Effector memory CD4-positive, alpha-beta T cell (primary cell): ENCODE measurements around the gene NXPH3.

Experiments used
- DNase-seq, 3 donors: peaks; one replicate each; pipeline ENCODE4 v3.0.0-alpha.2; 2020
- H3K27ac ChIP-seq: 2 replicates; pipeline ENCODE4 v1.7.0; 2013; ENCODE audit warnings: mild to moderate bottlenecking, low read length, moderate library complexity; ENCODE audit not compliant: insufficient read depth, poor library complexity, severe bottlenecking
- H3K27me3 ChIP-seq: replicated peaks from 2 replicates; pipeline ENCODE4 v1.7.0; 2013; ENCODE audit warnings: mild to moderate bottlenecking, low read length; ENCODE audit not compliant: insufficient read depth, control insufficient read depth, poor library complexity, severe bottlenecking
- H3K36me3 ChIP-seq: 2 replicates; pipeline ENCODE4 v1.7.0; 2013; ENCODE audit warnings: mild to moderate bottlenecking, low read length, moderate library complexity; ENCODE audit not compliant: control insufficient read depth, insufficient read depth
- H3K4me1 ChIP-seq: 2 replicates; pipeline ENCODE4 v1.7.0; 2013; ENCODE audit warnings: low read length, mild to moderate bottlenecking; ENCODE audit not compliant: control insufficient read depth, insufficient read depth, poor library complexity, severe bottlenecking
- H3K4me3 ChIP-seq: 2 replicates; pipeline ENCODE4 v1.7.0; 2013; ENCODE audit warnings: low read length, low read depth, mild to moderate bottlenecking; ENCODE audit not compliant: insufficient read depth, poor library complexity, severe bottlenecking
- H3K9me3 ChIP-seq: 2 replicates; pipeline ENCODE4 v1.7.0; 2013; ENCODE audit warnings: mild to moderate bottlenecking, low read length, moderate library complexity; ENCODE audit not compliant: control insufficient read depth

NXPH3 gene

GRCh38 chr17:49581648-49581998 lies 6.0 kb downstream of the NXPH3 start:
- no peak overlapping the region for H3K27ac ChIP-seq
- H3K9me3 ChIP-seq = no peaks in the 10 kb centered on the region
- peaks cover 16% of the 10 kb centered on the region for H3K27me3 ChIP-seq
- no peak for DNase-seq
- no peaks in the 10 kb centered on the region for H3K36me3 ChIP-seq
- peaks cover 3% of the 10 kb centered on the region for H3K4me1 ChIP-seq
- no peak overlapping the region for H3K4me3 ChIP-seq

GRCh38 chr17:49582055-49582722 lies 6.5 kb downstream of the NXPH3 start:
- Histone ChIP-seq H3K4me3 (no peak overlapping the region), H3K36me3 (no peaks in the 10 kb centered on the region), H3K27me3 (peaks cover 10% of the 10 kb centered on the region), H3K4me1 (no peaks in the 10 kb centered on the region), H3K9me3 (no peaks in the 10 kb centered on the region), H3K27ac (no peak overlapping the region)
- no peak for DNase-seq

- Histone ChIP-seq H3K36me3 (no peaks in the 10 kb centered on the region), H3K27me3 (peaks cover 4% of the 10 kb centered on the region), H3K4me3 (no peak overlapping the region), H3K9me3 (no peaks in the 10 kb centered on the region), H3K4me1 (no peaks in the 10 kb centered on the region), H3K27ac (no peak overlapping the region)
- DNase-seq = no peak
Observed at GRCh38 chr17:49582789-49583188, 7.1 kb downstream of the NXPH3 start.

GRCh38 chr17:49583226-49583625 lies 7.6 kb downstream of the NXPH3 start:
- H3K36me3 ChIP-seq = no peaks in the 10 kb centered on the region
- no peak overlapping the region for H3K27ac ChIP-seq
- no peak for DNase-seq
- H3K4me1 ChIP-seq = no peaks in the 10 kb centered on the region
- no peaks in the 10 kb centered on the region for H3K9me3 ChIP-seq
- no peaks in the 10 kb centered on the region for H3K27me3 ChIP-seq
- no peak overlapping the region for H3K4me3 ChIP-seq

DNA sequence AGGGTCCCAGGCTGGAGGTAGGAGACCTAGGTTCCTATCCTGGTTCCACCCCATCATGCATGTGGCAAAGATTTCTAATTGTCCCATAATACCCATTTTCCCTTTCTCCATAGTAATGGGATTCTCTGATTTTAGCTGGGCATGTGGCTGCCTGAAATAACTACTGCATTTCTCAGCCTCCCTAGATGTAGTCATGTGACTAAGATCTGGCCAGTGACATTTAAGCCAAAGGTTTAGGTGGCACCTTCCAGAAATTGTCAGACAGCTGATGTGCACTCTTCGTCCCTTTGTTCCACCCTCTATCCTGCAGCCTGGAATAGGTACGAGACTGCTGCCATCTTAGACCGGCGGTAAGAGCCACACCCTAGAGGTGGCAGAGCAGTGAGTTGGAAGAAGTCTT lies 8.2 kb downstream of the NXPH3 start:
- Histone ChIP-seq H3K36me3 (no peaks in the 10 kb centered on the region), H3K27me3 (no peaks in the 10 kb centered on the region), H3K4me1 (no peaks in the 10 kb centered on the region), H3K27ac (no peak overlapping the region), H3K4me3 (no peak overlapping the region), H3K9me3 (no peaks in the 10 kb centered on the region)
- DNase-seq = no peak

DNA sequence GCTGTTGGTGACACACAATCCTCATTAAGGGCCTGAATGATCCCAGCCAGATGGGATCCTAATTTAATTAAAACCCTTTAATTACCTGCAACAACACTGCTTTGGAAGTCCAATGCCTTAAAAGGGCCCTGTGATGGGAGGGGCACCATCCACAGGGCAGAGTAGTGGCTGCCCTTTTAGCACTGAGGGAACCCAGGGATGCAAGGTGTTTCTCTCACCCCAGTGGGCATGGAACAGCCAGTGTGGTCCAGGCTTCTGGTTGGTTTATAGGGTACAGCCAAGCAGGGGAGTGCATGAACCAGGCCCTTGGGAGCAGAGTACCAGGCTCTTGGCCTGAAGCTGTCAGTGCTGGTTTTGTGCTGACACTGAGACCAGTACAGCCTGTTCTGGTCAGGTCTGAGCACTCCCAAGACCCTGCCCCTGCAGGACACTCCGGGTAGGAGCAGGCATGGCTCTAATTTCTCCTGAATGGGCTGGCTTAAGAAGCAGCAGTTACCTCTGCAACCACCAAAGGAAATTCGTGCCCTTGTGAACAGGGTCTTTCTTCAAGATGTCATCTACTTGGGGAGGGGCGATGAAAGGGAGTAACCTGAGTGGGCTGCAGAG lies 9.9 kb downstream of the NXPH3 start:
- H3K27ac ChIP-seq = no peak overlapping the region
- no peaks in the 10 kb centered on the region for H3K27me3 ChIP-seq
- no peaks in the 10 kb centered on the region for H3K4me1 ChIP-seq
- H3K9me3 ChIP-seq = no peaks in the 10 kb centered on the region
- DNase-seq = no peak
- H3K4me3 ChIP-seq = no peak overlapping the region
- no peaks in the 10 kb centered on the region for H3K36me3 ChIP-seq

GRCh38 chr17:49587366-49588073 lies 11.8 kb downstream of the NXPH3 start:
- no peaks in the 10 kb centered on the region for H3K4me1 ChIP-seq
- H3K4me3 ChIP-seq = no peak overlapping the region
- H3K36me3 ChIP-seq = no peaks in the 10 kb centered on the region
- no peaks in the 10 kb centered on the region for H3K9me3 ChIP-seq
- H3K27ac ChIP-seq = no peak overlapping the region
- no peak for DNase-seq
- no peaks in the 10 kb centered on the region for H3K27me3 ChIP-seq

DNA sequence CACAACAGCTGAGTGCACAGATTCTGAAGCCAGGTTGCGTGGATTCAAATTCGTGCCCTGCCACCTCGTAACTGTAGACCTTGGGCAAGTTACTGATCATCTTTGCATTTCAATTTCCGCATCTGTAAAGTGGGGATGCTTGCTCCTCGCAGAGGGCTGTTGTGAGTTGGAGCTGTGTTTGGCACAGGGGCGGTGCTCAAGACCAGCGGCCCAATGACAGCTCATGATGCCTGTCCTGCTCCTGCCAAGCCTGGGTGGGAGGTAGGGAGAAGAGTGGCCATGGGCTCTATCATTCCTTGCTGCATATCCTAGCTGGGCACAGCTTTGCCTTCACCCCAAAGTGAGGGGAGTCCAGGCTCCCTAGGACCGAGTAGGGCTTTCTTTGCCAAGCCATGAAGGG lies 12.6 kb downstream of the NXPH3 start:
- Histone ChIP-seq H3K27ac (no peak overlapping the region), H3K4me3 (no peak overlapping the region), H3K27me3 (no peaks in the 10 kb centered on the region), H3K9me3 (no peaks in the 10 kb centered on the region), H3K36me3 (no peaks in the 10 kb centered on the region), H3K4me1 (no peaks in the 10 kb centered on the region)
- no peak for DNase-seq

DNA sequence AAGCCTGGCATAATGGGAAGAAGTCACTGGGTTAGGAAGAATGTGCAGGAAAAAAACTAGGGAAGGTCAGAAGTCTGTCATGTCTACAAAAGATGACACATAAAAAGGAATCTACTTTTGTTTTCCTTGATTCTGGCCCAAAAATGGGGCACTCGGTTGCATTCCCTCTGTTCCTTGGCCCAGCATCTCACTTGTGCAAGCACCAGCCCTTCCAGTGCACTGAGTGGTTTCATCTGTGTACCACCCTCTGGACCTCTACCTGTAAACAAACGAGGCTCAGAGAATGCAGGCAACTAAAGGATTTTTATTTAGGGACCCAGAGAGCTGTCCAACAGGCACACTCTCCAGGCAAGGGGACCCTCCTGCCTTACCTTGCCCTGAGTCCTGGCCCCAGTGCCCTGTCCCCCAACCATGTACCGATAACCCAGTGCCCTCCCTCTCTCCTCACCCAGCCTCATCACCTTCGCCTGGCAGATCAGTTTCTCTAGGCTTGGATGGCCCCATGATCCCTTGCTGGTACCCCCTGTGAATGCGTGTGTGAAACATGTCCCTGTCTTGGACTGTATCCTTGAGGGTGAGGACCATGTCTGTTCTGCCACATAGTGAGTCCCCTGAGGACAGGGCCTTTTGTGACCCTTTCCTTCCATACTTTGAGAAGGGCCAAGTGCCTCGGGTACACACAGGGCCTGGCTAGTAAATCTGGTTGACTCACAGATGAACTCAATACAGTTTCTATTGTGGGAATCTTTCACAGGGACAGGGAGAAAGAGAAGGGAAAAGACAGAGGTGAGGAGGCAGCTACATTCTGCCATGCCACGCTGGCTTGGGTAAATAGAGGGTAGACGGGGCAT lies 13.3 kb downstream of the NXPH3 start:
- no peaks in the 10 kb centered on the region for H3K27me3 ChIP-seq
- H3K27ac ChIP-seq = no peak overlapping the region
- no peaks in the 10 kb centered on the region for H3K4me1 ChIP-seq

DNA sequence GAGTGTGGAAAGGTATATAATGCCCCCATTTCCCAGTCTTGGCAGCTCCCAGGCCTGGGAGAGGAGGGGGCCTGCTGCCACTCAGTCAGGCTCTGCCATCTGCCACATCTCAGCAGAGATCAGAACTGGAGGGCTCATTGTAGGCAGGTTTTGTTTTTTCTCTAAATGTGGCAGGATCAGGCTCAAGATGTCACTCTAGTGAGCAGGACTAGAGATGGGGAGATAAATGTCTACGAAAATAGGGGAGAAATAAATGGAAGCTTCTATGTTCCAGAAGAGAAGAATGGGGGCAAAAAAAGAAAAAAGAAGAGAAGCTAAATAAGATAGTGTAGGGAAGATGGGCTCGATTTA lies 13.9 kb downstream of the NXPH3 start:
- DNase-seq = no peak
- H3K4me3 ChIP-seq = no peak overlapping the region
- no peaks in the 10 kb centered on the region for H3K27me3 ChIP-seq
- no peaks in the 10 kb centered on the region for H3K9me3 ChIP-seq
- H3K27ac ChIP-seq = no peak overlapping the region
- H3K36me3 ChIP-seq = peaks cover 3% of the 10 kb centered on the region
- no peaks in the 10 kb centered on the region for H3K4me1 ChIP-seq

More for the DNA sequence above, 13.3 kb downstream of the NXPH3 start:
- Histone ChIP-seq H3K4me3 (no peak overlapping the region), H3K9me3 (no peaks in the 10 kb centered on the region), H3K36me3 (no peaks in the 10 kb centered on the region)
- DNase-seq = no peak
